HG02678 (cell line): Measurements from ENCODE around the gene PTPRD.

ENCODE experiments used
- ATAC-seq: cut with Tn5 transposase; IDR thresholded peaks from one replicate; pipeline ENCODE4 v1.9.1; 2021; ENCODE audit warnings: mild to moderate bottlenecking, moderate library complexity; ENCODE audit not compliant: unreplicated experiment

PTPRD gene

GRCh38 chr9:8812888-8813287, 1799.9 kb downstream of the PTPRD start:
- ATAC-seq: no peak

- ATAC-seq: no peak
These were observed 1803.1 kb downstream of the PTPRD start for GRCh38 chr9:8809741-8810140.

- ATAC-seq: no peak
These were observed 1806.7 kb downstream of the PTPRD start for GRCh38 chr9:8806150-8806549.

GRCh38 chr9:8804613-8805012, 1808.2 kb downstream of the PTPRD start:
- no peak for ATAC-seq

GRCh38 chr9:8802242-8802641, 1810.6 kb downstream of the PTPRD start:
- no peak for ATAC-seq

- ATAC-seq: no peak
These were observed 1812.6 kb downstream of the PTPRD start for GRCh38 chr9:8800196-8800595.

GRCh38 chr9:8799615-8800014, 1813.2 kb downstream of the PTPRD start:
- ATAC-seq: no peak

- ATAC-seq: no peak
These were observed 1813.6 kb downstream of the PTPRD start for GRCh38 chr9:8799206-8799605.

GRCh38 chr9:8784838-8785237, 1828.0 kb downstream of the PTPRD start:
- ATAC-seq: no peak

- ATAC-seq: no peak
These were observed 1828.9 kb downstream of the PTPRD start for GRCh38 chr9:8783941-8784340.

- no peak for ATAC-seq
These were observed 1830.6 kb downstream of the PTPRD start for GRCh38 chr9:8782237-8782636.

- no peak for ATAC-seq
These were observed 1831.3 kb downstream of the PTPRD start for GRCh38 chr9:8781458-8781857.

- no peak for ATAC-seq
These were observed 1832.4 kb downstream of the PTPRD start for GRCh38 chr9:8780386-8780785.

- no peak for ATAC-seq
These were observed 1833.3 kb downstream of the PTPRD start for GRCh38 chr9:8779478-8779877.

- no peak for ATAC-seq
These were observed 1834.4 kb downstream of the PTPRD start for GRCh38 chr9:8778356-8778755.

GRCh38 chr9:8772302-8772701, 1840.5 kb downstream of the PTPRD start:
- ATAC-seq: no peak

GRCh38 chr9:8769153-8769552, 1843.6 kb downstream of the PTPRD start:
- ATAC-seq: no peak

GRCh38 chr9:8766096-8766495, 1846.7 kb downstream of the PTPRD start:
- ATAC-seq: no peak

- no peak for ATAC-seq
These were observed 1848.8 kb downstream of the PTPRD start for GRCh38 chr9:8764051-8764450.

GRCh38 chr9:8762479-8763085, 1850.2 kb downstream of the PTPRD start:
- ATAC-seq: no peak

- ATAC-seq: no peak
These were observed 1852.6 kb downstream of the PTPRD start for GRCh38 chr9:8760000-8760767.

GRCh38 chr9:8757881-8758280, 1854.9 kb downstream of the PTPRD start:
- no peak for ATAC-seq

GRCh38 chr9:8754751-8755150, 1858.1 kb downstream of the PTPRD start:
- ATAC-seq: no peak
